Panc1 (cell line): ENCODE results near the gene LIPH. TPM values are rescaled to one million over a fixed set of nuclear protein-coding genes. Genes with fewer than 3 reads are reported as not detected.

Experiments
- ATAC-seq: fragments of 200-7000 bp; cut with Tn5 transposase; 2 replicates; pipeline ENCODE4 v1.9.1; 2020; ENCODE audit warnings: mild to moderate bottlenecking, moderate library complexity
- BruUV-seq: library from RNA; stranded (reverse); fragments of 400-500 nt; replicated peaks from 2 replicates; lab custom pipeline; 2021; lab: Mats Ljungman, UMichigan
- CTCF ChIA-PET: fragments of 300-600 bp; sonication (Branson Sonifier 250); formaldehyde crosslinking; loops from one replicate; lab custom pipeline; 2022; ENCODE audit warnings: antibody characterized with exemption; lab: Charles Lee
- POLR2A ChIA-PET: fragments of 300-600 bp; sonication (Branson Sonifier 250); formaldehyde crosslinking; loops from one replicate; lab custom pipeline; 2022; ENCODE audit warnings: antibody characterized with exemption; lab: Charles Lee
- DNase-seq: peaks from one replicate; pipeline ENCODE4 v3.0.0-alpha.2; 2010; ENCODE audit warnings: low read depth, low spot score
- H3K27ac ChIP-seq: 2 replicates; pipeline ENCODE4 v1.5.1; 2011; ENCODE audit warnings: mild to moderate bottlenecking, low read length, inconsistent platforms
- H3K27me3 ChIP-seq: fragments of 200-500 bp; sonication (Bioruptor generic); 2 replicates; pipeline ENCODE4 v1.6.0; 2014; ENCODE audit warnings: low read length, inconsistent platforms; ENCODE audit not compliant: control insufficient read depth, insufficient read depth
- H3K36me3 ChIP-seq: fragments of 200-500 bp; sonication (Bioruptor generic); 2 replicates; pipeline ENCODE4 v1.5.1; 2014; ENCODE audit warnings: inconsistent platforms, mild to moderate bottlenecking, low read length, moderate library complexity; ENCODE audit not compliant: control insufficient read depth, insufficient read depth
- H3K4me1 ChIP-seq: 2 replicates; pipeline ENCODE4 v1.5.1; 2011; ENCODE audit warnings: inconsistent platforms, mild to moderate bottlenecking, low read length, moderate library complexity; ENCODE audit not compliant: control insufficient read depth, insufficient read depth
- H3K4me3 ChIP-seq, 2 experiments: 2 replicates each; pipeline ENCODE4 v1.5.1; 2011 to 2012; ENCODE audit warnings: low read depth in 2 of 2, low read length in 2 of 2, mild to moderate bottlenecking in 2 of 2, inconsistent platforms in 1 of 2, moderate library complexity in 1 of 2
- H3K9me3 ChIP-seq: fragments of 200-500 bp; sonication (Bioruptor generic); 2 replicates; pipeline ENCODE4 v1.5.1; 2014; ENCODE audit warnings: low read depth, mild to moderate bottlenecking, inconsistent platforms, low read length, moderate library complexity; ENCODE audit not compliant: control insufficient read depth, insufficient read depth
- POLR2AphosphoS5 ChIP-seq: IDR thresholded peaks from 2 replicates; pipeline ENCODE4 v1.6.1; 2012; ENCODE audit warnings: mild to moderate bottlenecking, low read depth, low read length, moderate library complexity
- SIN3A ChIP-seq: IDR thresholded peaks from 2 replicates; pipeline ENCODE4 v1.6.1; 2012; ENCODE audit warnings: low read depth, mild to moderate bottlenecking, low read length, moderate library complexity, borderline replicate concordance; ENCODE audit not compliant: insufficient read depth
- TCF7L2 ChIP-seq: IDR thresholded peaks from 2 replicates; pipeline ENCODE4 v1.6.1; 2011; ENCODE audit warnings: mild to moderate bottlenecking, low read depth, low read length, inconsistent platforms
- in situ Hi-C: cut with HindIII; loops from 2 replicates; pipeline ENCODE4 v1.10.0; 2016; ENCODE audit warnings: low sequenced_read_pairs, low pct_unique_long_range_greater_than_20kb
- intact Hi-C: fragments of 100-400 bp; cut with micrococcal nuclease; formaldehyde crosslinking; loops from one replicate; pipeline ENCODE4 v1.10.0; 2022; ENCODE audit not compliant: unreplicated experiment
- total RNA-seq: library from RNA; stranded (reverse); gene quantifications from one replicate; pipeline ENCODE4 v1.2.1, GENCODE V29; 2021; ENCODE audit not compliant: unreplicated experiment
- TF ChIP-seq, protein P1 (sequence below), 2 experiments: IDR thresholded peaks; 2 replicates each; pipeline ENCODE4 v1.6.1; 2011 to 2012; ENCODE audit warnings: low read depth in 2 of 2, control low read depth in 1 of 2, low read length in 1 of 2, mild to moderate bottlenecking in 1 of 2, moderate library complexity in 1 of 2; ENCODE audit not compliant: insufficient read depth in 1 of 2
- TF ChIP-seq, protein P2 (sequence below): fragments of 450-650 bp; IDR thresholded peaks from 2 replicates; pipeline ENCODE4 v1.5.1; 2017; ENCODE audit warnings: mild to moderate bottlenecking

Gene LIPH
- total RNA-seq, 1 experiment from 2014 or later, result 19.9 TPM

DNA sequence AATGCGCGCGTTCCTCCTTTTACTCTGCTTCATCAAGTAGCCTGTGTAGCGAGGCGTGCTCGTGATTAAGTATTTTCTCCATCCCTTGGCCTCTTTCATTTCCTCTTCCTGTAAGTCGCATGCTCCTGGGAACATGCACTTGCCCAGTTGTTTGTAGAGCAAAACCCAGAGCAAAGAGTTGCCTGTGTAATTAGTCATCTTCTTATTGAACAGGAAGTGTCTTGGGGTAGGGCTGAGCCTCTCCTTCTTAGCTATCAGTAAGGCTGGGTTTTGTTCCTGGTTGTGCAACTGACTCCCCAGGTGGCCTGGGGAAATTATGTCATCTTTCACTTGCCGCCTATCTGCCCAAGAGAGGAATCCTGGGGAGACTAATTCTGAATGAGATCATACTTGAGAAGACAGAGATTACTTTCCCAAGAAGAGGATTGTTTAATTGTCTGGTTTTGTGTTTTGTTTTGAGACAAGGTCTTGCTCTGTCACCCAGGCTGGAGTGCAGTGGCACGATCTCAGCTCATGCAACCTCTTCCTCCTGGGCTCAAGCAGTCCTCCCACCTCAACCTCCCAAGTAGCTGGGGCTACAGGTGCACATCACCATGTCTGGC lies 14.9 kb downstream of the LIPH start:
- Histone ChIP-seq H3K36me3 (no peaks in the 10 kb centered on the region), H3K9me3 (no peaks in the 10 kb centered on the region), H3K4me1 (peaks cover 9% of the 10 kb centered on the region), H3K27me3 (no peaks in the 10 kb centered on the region), H3K27ac (peak overlapping the region; percentile 36), H3K4me3 (peak overlapping the region in 1 of 2 experiments; percentile 7; a peak in 1 of 4 replicates)
- intact Hi-C loops, result no loop called here
- peak; percentile 94 for ATAC-seq
- BruUV-seq, result no TSS peak
- peak; percentile 84 for DNase-seq
- TF ChIP-seq, protein P1, sequence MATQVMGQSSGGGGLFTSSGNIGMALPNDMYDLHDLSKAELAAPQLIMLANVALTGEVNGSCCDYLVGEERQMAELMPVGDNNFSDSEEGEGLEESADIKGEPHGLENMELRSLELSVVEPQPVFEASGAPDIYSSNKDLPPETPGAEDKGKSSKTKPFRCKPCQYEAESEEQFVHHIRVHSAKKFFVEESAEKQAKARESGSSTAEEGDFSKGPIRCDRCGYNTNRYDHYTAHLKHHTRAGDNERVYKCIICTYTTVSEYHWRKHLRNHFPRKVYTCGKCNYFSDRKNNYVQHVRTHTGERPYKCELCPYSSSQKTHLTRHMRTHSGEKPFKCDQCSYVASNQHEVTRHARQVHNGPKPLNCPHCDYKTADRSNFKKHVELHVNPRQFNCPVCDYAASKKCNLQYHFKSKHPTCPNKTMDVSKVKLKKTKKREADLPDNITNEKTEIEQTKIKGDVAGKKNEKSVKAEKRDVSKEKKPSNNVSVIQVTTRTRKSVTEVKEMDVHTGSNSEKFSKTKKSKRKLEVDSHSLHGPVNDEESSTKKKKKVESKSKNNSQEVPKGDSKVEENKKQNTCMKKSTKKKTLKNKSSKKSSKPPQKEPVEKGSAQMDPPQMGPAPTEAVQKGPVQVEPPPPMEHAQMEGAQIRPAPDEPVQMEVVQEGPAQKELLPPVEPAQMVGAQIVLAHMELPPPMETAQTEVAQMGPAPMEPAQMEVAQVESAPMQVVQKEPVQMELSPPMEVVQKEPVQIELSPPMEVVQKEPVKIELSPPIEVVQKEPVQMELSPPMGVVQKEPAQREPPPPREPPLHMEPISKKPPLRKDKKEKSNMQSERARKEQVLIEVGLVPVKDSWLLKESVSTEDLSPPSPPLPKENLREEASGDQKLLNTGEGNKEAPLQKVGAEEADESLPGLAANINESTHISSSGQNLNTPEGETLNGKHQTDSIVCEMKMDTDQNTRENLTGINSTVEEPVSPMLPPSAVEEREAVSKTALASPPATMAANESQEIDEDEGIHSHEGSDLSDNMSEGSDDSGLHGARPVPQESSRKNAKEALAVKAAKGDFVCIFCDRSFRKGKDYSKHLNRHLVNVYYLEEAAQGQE (IDR thresholded peaks at IDR 0.05; ENCODE audit: insufficient read depth in 1 of 2, low read depth in 2 of 2, low read length in 1 of 2), result no peak
- no peak for TF ChIP-seq POLR2AphosphoS5
- no peak for TF ChIP-seq TCF7L2
- TF ChIP-seq SIN3A, result no peak
- TF ChIP-seq, protein P2, sequence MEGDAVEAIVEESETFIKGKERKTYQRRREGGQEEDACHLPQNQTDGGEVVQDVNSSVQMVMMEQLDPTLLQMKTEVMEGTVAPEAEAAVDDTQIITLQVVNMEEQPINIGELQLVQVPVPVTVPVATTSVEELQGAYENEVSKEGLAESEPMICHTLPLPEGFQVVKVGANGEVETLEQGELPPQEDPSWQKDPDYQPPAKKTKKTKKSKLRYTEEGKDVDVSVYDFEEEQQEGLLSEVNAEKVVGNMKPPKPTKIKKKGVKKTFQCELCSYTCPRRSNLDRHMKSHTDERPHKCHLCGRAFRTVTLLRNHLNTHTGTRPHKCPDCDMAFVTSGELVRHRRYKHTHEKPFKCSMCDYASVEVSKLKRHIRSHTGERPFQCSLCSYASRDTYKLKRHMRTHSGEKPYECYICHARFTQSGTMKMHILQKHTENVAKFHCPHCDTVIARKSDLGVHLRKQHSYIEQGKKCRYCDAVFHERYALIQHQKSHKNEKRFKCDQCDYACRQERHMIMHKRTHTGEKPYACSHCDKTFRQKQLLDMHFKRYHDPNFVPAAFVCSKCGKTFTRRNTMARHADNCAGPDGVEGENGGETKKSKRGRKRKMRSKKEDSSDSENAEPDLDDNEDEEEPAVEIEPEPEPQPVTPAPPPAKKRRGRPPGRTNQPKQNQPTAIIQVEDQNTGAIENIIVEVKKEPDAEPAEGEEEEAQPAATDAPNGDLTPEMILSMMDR, result no peak
- CTCF ChIA-PET, result interaction anchor here (1.0 kb wide), 1 partner anchor 76 kb away, joined by 3 read pairs; no protein-coding TSS in a partner anchor
- in situ Hi-C loops, result no loop called here
- POLR2A ChIA-PET, result no interaction called here

DNA sequence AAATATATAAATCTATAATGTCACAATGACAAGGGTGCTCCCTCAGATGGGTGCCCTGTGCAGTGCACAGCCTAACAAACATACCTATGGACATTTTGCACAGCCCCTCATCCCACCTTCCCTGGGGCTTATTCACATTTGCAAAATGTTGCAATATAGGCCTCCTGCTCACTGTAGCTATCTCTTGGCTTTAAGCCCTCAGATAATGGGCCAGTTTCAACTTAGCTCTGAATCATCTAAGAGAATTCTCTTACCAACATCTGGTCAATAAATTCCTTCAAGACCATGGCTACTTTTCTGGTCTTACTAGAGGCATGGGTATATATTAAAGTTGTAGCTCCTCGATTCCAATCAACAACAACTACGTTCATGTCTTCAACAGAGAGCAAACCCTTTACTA lies 17.9 kb downstream of the LIPH start:
- POLR2A ChIA-PET, result no interaction called here
- BruUV-seq, result no TSS peak
- Histone ChIP-seq H3K4me1 (peaks cover 9% of the 10 kb centered on the region), H3K9me3 (no peaks in the 10 kb centered on the region), H3K36me3 (no peaks in the 10 kb centered on the region), H3K27ac (no peak overlapping the region), H3K4me3 (no peak overlapping the region), H3K27me3 (no peaks in the 10 kb centered on the region)
- intact Hi-C loops, result no loop called here
- CTCF ChIA-PET, result interaction anchor here (0.5 kb wide), 1 partner anchor 9 kb away, joined by 3 read pairs; no protein-coding TSS in a partner anchor
- in situ Hi-C loops, result no loop called here
- TF ChIP-seq TCF7L2 (no peak), SIN3A (no peak), POLR2AphosphoS5 (no peak)
- TF ChIP-seq, protein P1 (IDR thresholded peaks at IDR 0.05; ENCODE audit: insufficient read depth in 1 of 2, low read depth in 2 of 2, low read length in 1 of 2), result no peak
- TF ChIP-seq, protein P2, result no peak
- ATAC-seq (no peak), DNase-seq (no peak)
